ENCODE measurements around the gene CD164.

DNA sequence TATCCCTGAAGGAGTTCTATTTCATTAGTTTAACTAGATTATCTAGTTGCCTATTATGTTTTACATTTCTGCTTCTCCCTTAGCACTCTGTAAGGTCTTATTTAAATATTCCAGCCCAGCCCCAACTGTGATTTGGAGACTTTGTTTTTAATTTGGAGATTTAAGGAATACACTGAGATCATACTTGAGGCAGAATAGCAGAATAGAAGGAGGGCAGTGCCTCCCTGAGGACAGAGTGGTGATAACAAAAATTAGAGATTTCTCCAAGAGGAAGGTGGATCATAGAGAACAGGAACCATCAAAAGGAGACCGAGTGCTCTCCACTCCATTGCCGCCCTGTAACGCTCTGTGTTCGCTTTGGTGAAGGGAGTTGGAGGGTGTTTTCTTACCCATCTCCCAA, 14.8 kb upstream of the CD164 start:
- TF ChIP-seq POLR2AphosphoS5 (IDR thresholded peaks at IDR 0.05; ENCODE audit: insufficient read depth in 1 of 2, low read depth in 1 of 2) (no peak), POLR2A (IDR thresholded peaks at IDR 0.05) (no peak)

Measured in vagina (tissue), 2 donors.